IMR-90 (cell line): ENCODE data around the gene THADA. TPM values are rescaled to one million over a fixed set of nuclear protein-coding genes. Genes with fewer than 3 reads are reported as not detected.

ENCODE experiments used
- ATAC-seq: fragments of 200-7000 bp; cut with Tn5 transposase; 2 replicates; pipeline ENCODE4 v1.9.1; 2020; ENCODE audit warnings: low read depth, mild to moderate bottlenecking, moderate library complexity
- BruUV-seq: library from RNA; stranded (reverse); fragments of 400-500 nt; replicated peaks from 2 replicates; lab custom pipeline; 2021; lab: Mats Ljungman, UMichigan
- CTCF ChIA-PET: fragments of 300-600 bp; formaldehyde crosslinking; extraction: SDS; loops from one replicate; lab custom pipeline; 2021; ENCODE audit warnings: antibody characterized with exemption; lab: Yijun Ruan, JAX
- POLR2A ChIA-PET: fragments of 300-600 bp; sonication (Branson Sonifier 250); formaldehyde crosslinking; loops from one replicate; lab custom pipeline; 2022; ENCODE audit warnings: antibody characterized with exemption; ENCODE audit not compliant: unreplicated experiment; lab: Charles Lee
- DNase-seq: peaks from one replicate; pipeline ENCODE4 v3.0.0; 2013
- H2AFZ ChIP-seq: replicated peaks from 2 replicates; pipeline ENCODE3; 2013; ENCODE audit warnings: low read length, mild to moderate bottlenecking; ENCODE audit not compliant: poor library complexity
- H2AK5ac ChIP-seq: 2 replicates; pipeline ENCODE4 v1.6.1; 2013; ENCODE audit warnings: low read depth, low read length, inconsistent platforms
- H2AK9ac ChIP-seq: replicated peaks from 2 replicates; pipeline ENCODE3; 2013; ENCODE audit warnings: mild to moderate bottlenecking, low read depth, low read length, moderate library complexity; ENCODE audit not compliant: poor library complexity
- H2BK120ac ChIP-seq: 2 replicates; pipeline ENCODE4 v1.6.1; 2013; ENCODE audit warnings: low read depth, low read length, inconsistent platforms
- H2BK15ac ChIP-seq: 3 replicates; pipeline ENCODE4 v1.6.1; 2013; ENCODE audit warnings: low read depth, low read length, inconsistent platforms
- H2BK20ac ChIP-seq: 2 replicates; pipeline ENCODE4 v1.6.1; 2013; ENCODE audit warnings: low read depth, mild to moderate bottlenecking, inconsistent platforms, low read length, moderate library complexity
- H2BK5ac ChIP-seq: 2 replicates; pipeline ENCODE4 v1.6.1; 2013; ENCODE audit warnings: mild to moderate bottlenecking, low read depth, low read length, inconsistent platforms; ENCODE audit not compliant: poor library complexity, severe bottlenecking
- H3K14ac ChIP-seq: replicated peaks from 2 replicates; pipeline ENCODE4 v1.6.1; 2013; ENCODE audit warnings: low read depth, low read length, inconsistent platforms
- H3K18ac ChIP-seq: 2 replicates; pipeline ENCODE4 v1.6.1; 2013; ENCODE audit warnings: low read depth, low read length, control low read depth
- H3K23ac ChIP-seq: 2 replicates; pipeline ENCODE4 v1.6.1; 2013; ENCODE audit warnings: low read depth, low read length, inconsistent platforms
- H3K27ac ChIP-seq: 2 replicates; pipeline ENCODE4 v1.5.1; 2013; ENCODE audit warnings: mild to moderate bottlenecking, control low read depth, low read length; ENCODE audit not compliant: insufficient read depth
- H3K27me3 ChIP-seq: 2 replicates; pipeline ENCODE4 v1.6.1; 2013; ENCODE audit warnings: low read length; ENCODE audit not compliant: control insufficient read depth, insufficient read depth
- H3K36me3 ChIP-seq: 2 replicates; pipeline ENCODE4 v1.6.1; 2013; ENCODE audit warnings: low read length, mixed read lengths; ENCODE audit not compliant: control insufficient read depth, insufficient read depth
- H3K4ac ChIP-seq: 2 replicates; pipeline ENCODE4 v1.6.1; 2013; ENCODE audit warnings: low read depth, low read length, inconsistent platforms
- H3K4me1 ChIP-seq: 2 replicates; pipeline ENCODE4 v1.6.1; 2013; ENCODE audit warnings: low read length, mixed read lengths; ENCODE audit not compliant: control insufficient read depth, insufficient read depth
- H3K4me2 ChIP-seq: 2 replicates; pipeline ENCODE4 v1.6.1; 2013; ENCODE audit warnings: low read depth, mild to moderate bottlenecking, control low read depth, low read length, moderate library complexity
- H3K4me3 ChIP-seq: 2 replicates; pipeline ENCODE4 v1.5.1; 2013; ENCODE audit warnings: low read depth, mild to moderate bottlenecking, control low read depth, low read length, moderate library complexity; ENCODE audit not compliant: insufficient read depth
- H3K56ac ChIP-seq: 2 replicates; pipeline ENCODE4 v1.6.1; 2013; ENCODE audit warnings: low read length, inconsistent platforms; ENCODE audit not compliant: insufficient read depth; ENCODE audit errors: extremely low read depth
- H3K79me1 ChIP-seq, 2 experiments: 2 replicates each; pipeline ENCODE4 v1.6.1; 2013; ENCODE audit warnings: low read length in 2 of 2, inconsistent platforms in 1 of 2, low read depth in 1 of 2
- H3K9ac ChIP-seq: 2 replicates; pipeline ENCODE4 v1.6.1; 2013; ENCODE audit warnings: low read depth, low read length, control low read depth
- H3K9me1 ChIP-seq: 2 replicates; pipeline ENCODE4 v1.6.1; 2013; ENCODE audit warnings: low read length, inconsistent platforms; ENCODE audit not compliant: insufficient read depth
- H3K9me3 ChIP-seq: 2 replicates; pipeline ENCODE4 v1.6.1; 2013; ENCODE audit warnings: low read length; ENCODE audit not compliant: control insufficient read depth, insufficient read depth
- H4K20me1 ChIP-seq: 2 replicates; pipeline ENCODE4 v1.6.1; 2013; ENCODE audit warnings: low read length, inconsistent platforms; ENCODE audit not compliant: insufficient read depth
- H4K5ac ChIP-seq: 2 replicates; pipeline ENCODE4 v1.6.1; 2013; ENCODE audit warnings: mild to moderate bottlenecking, low read depth, low read length, control low read depth
- H4K8ac ChIP-seq, 2 experiments: 2 replicates each; pipeline ENCODE4 v1.6.1; 2013; ENCODE audit warnings: low read depth in 2 of 2, low read length in 2 of 2, control low read depth in 1 of 2, inconsistent platforms in 1 of 2
- H4K91ac ChIP-seq: 2 replicates; pipeline ENCODE4 v1.6.1; 2013; ENCODE audit warnings: low read depth, low read length, inconsistent platforms; ENCODE audit not compliant: insufficient read depth
- BHLHE40 ChIP-seq: fragments of 150-350 bp; IDR thresholded peaks from 2 replicates; pipeline ENCODE4 v1.6.1; 2016; ENCODE audit warnings: mild to moderate bottlenecking, low read depth, low read length
- CEBPB ChIP-seq: IDR thresholded peaks from 2 replicates; pipeline ENCODE4 v1.6.1; 2012; ENCODE audit warnings: low read depth, low read length, improper control_type of control experiment
- CHD1 ChIP-seq: IDR thresholded peaks from 2 replicates; pipeline ENCODE4 v1.6.1; 2012; ENCODE audit warnings: low read depth, low read length, improper control_type of control experiment
- ELK1 ChIP-seq: fragments of 150-350 bp; IDR thresholded peaks from 2 replicates; pipeline ENCODE4 v1.6.1; 2016; ENCODE audit warnings: low read depth, mild to moderate bottlenecking, low read length, moderate library complexity, borderline replicate concordance
- FOS ChIP-seq: fragments of 150-350 bp; IDR thresholded peaks from 2 replicates; pipeline ENCODE4 v1.6.1; 2016; ENCODE audit warnings: low read depth, low read length
- MAFK ChIP-seq: IDR thresholded peaks from 2 replicates; pipeline ENCODE4 v1.6.1; 2012; ENCODE audit warnings: low read depth, low read length, improper control_type of control experiment
- MAZ ChIP-seq: IDR thresholded peaks from 2 replicates; pipeline ENCODE4 v1.6.1; 2012; ENCODE audit warnings: low read depth, mild to moderate bottlenecking, low read length, improper control_type of control experiment, moderate library complexity, borderline replicate concordance
- NFE2L2 ChIP-seq: fragments of 150-350 bp; IDR thresholded peaks from 2 replicates; pipeline ENCODE4 v1.6.1; 2016; ENCODE audit warnings: low read depth, mild to moderate bottlenecking, low read length
- POLR2A ChIP-seq: IDR thresholded peaks from 2 replicates; pipeline ENCODE4 v1.6.1; 2012; ENCODE audit warnings: mild to moderate bottlenecking, low read depth, low read length
- RCOR1 ChIP-seq: IDR thresholded peaks from 2 replicates; pipeline ENCODE4 v1.6.1; 2012; ENCODE audit warnings: mild to moderate bottlenecking, low read length, improper control_type of control experiment; ENCODE audit not compliant: insufficient replicate concordance
- USF2 ChIP-seq: fragments of 150-350 bp; IDR thresholded peaks from 2 replicates; pipeline ENCODE4 v1.6.1; 2017; ENCODE audit warnings: mild to moderate bottlenecking, antibody characterized with exemption, low read length, low read depth
- WGBS, 2 experiments: methylation state at CpG; one replicate each; pipeline versions ENCODE4 v1.1.5 to v1.1.7; 2013; ENCODE audit warnings: missing lambda C conversion rate in 2 of 2; ENCODE audit not compliant: insufficient read length in 1 of 2; ENCODE audit errors: extremely low coverage in 2 of 2; 5-methylcytosine and 5-hydroxymethylcytosine counted together
- dilution Hi-C: fragments of 300-500 bp; cut with HindIII; formaldehyde crosslinking; loops from one replicate; pipeline ENCODE4 v1.14.3; 2018; ENCODE audit warnings: low sequenced_read_pairs; ENCODE audit not compliant: unreplicated experiment
- in situ Hi-C: fragments of 300-500 bp; cut with MboI; formaldehyde crosslinking; loops from 3 replicates; pipeline ENCODE4 v1.14.3; 2019; ENCODE audit warnings: low sequenced_read_pairs, inconsistent platforms, mixed read lengths
- intact Hi-C: fragments of 100-400 bp; cut with micrococcal nuclease; formaldehyde crosslinking; loops from 2 replicates; pipeline ENCODE4 v1.10.0; 2022
- polyA plus RNA-seq, 3 experiments: library from polyadenylated mRNA; depleted of rRNA; stranded (reverse); fragments of >200 nt; gene quantifications; 2 replicates each; pipeline ENCODE4 v1.2.3, GENCODE V29; 2012; ENCODE audit warnings: low replicate concordance in 1 of 3
- total RNA-seq: library from RNA; depleted of rRNA; stranded (reverse); fragments of >200 nt; gene quantifications from 2 replicates; pipeline ENCODE4 v1.2.3, GENCODE V29; 2012

THADA gene
- total and polyA plus RNA-seq, 2 of the 4 experiments (the other 2 are of a cell fraction) = 10.5 to 21.3 TPM

GRCh38 chr2:43379494-43379893 lies 216.3 kb downstream of the THADA start:
- Histone ChIP-seq H3K4me2 (no peak overlapping the region), H2BK20ac (no peak overlapping the region), H2BK5ac (no peak overlapping the region), H3K23ac (no peak overlapping the region), H4K91ac (no peak overlapping the region), H2BK120ac (no peak overlapping the region), H3K9me3 (no peaks in the 10 kb centered on the region), H3K14ac (no peak overlapping the region), H3K4ac (no peak overlapping the region), H3K79me1 (no peaks in the 10 kb centered on the region), H2AK9ac (no peak overlapping the region), H3K4me3 (no peak overlapping the region), H3K4me1 (no peaks in the 10 kb centered on the region), H2AK5ac (no peak overlapping the region), H3K36me3 (no peaks in the 10 kb centered on the region; the same call in 1 of the 2 replicates), H3K27me3 (no peaks in the 10 kb centered on the region), H4K20me1 (no peaks in the 10 kb centered on the region), H2AFZ (no peak overlapping the region), H4K5ac (no peak overlapping the region), H4K8ac (no peak overlapping the region), H3K18ac (no peak overlapping the region), H3K56ac (no peak overlapping the region), H3K9ac (no peak overlapping the region), H2BK15ac (no peak overlapping the region), H3K9me1 (no peaks in the 10 kb centered on the region), H3K27ac (no peak overlapping the region)
- ChIA-PET POLR2A (no interaction called here), CTCF (no interaction called here)
- intact Hi-C loops (no loop called here), dilution Hi-C loops (no loop called here), in situ Hi-C loops (no loop called here)
- no TSS peak for BruUV-seq
- ATAC-seq (no peak), DNase-seq (no peak)
- WGBS, 2 experiments = no CpG with 5 or more reads among the region's 1 CpG
- TF ChIP-seq RCOR1 (no peak), CEBPB (no peak), MAFK (no peak), FOS (no peak), USF2 (no peak), CHD1 (no peak), ELK1 (no peak), NFE2L2 (no peak), BHLHE40 (no peak), MAZ (no peak), POLR2A (no peak)
